HepG2 (cell line): ENCODE data around the gene ARHGAP9. TPM values are rescaled to one million over a fixed set of nuclear protein-coding genes. Genes with fewer than 3 reads are reported as not detected.

Experiments used
- CCDC6 ChIP-seq: sonication (generic); formaldehyde crosslinking; IDR thresholded peaks from 2 replicates; pipeline ENCODE4 v1.8.1; 2022; ENCODE audit warnings: mild to moderate bottlenecking, missing genetic modification reagents, moderate library complexity
- FLYWCH1 ChIP-seq: sonication (generic); formaldehyde crosslinking; IDR thresholded peaks from 2 replicates; pipeline ENCODE4 v1.8.1; 2023; ENCODE audit warnings: mild to moderate bottlenecking, missing genetic modification reagents
- NR1H2 ChIP-seq: sonication (generic); formaldehyde crosslinking; IDR thresholded peaks from 2 replicates; pipeline ENCODE4 v1.8.1; 2022; ENCODE audit warnings: low read depth, missing genetic modification reagents, borderline replicate concordance
- PAWR ChIP-seq: sonication (generic); formaldehyde crosslinking; IDR thresholded peaks from 2 replicates; pipeline ENCODE4 v1.4.0; 2020; ENCODE audit warnings: missing genetic modification reagents, mild to moderate bottlenecking, borderline replicate concordance
- RNF2 ChIP-seq: fragments of 450-650 bp; conservative IDR thresholded peaks from 2 replicates; pipeline ENCODE4 v1.6.1; 2016; ENCODE audit warnings: low read depth
- SOX13 ChIP-seq, 3 experiments: fragments of 450-650 bp in 1 of 3; sonication (generic) in 1 of 3; formaldehyde crosslinking in 1 of 3; IDR thresholded peaks in 2 of 3; conservative IDR thresholded peaks in 1 of 3; 2 replicates each; pipeline versions ENCODE4 v1.5.0 to v1.6.1; 2016 to 2020; ENCODE audit warnings: antibody characterized with exemption in 1 of 3, mild to moderate bottlenecking in 1 of 3, missing compliant biosample characterization in 1 of 3, missing genetic modification reagents in 1 of 3, moderate library complexity in 1 of 3
- SP2 ChIP-seq: sonication (generic); formaldehyde crosslinking; IDR thresholded peaks from 2 replicates; pipeline ENCODE4 v1.5.1; 2020; ENCODE audit warnings: mild to moderate bottlenecking, missing genetic modification reagents
- XBP1 ChIP-seq: sonication (generic); formaldehyde crosslinking; IDR thresholded peaks from 2 replicates; pipeline ENCODE4 v1.5.0; 2020; ENCODE audit warnings: missing genetic modification reagents
- ZNF20 ChIP-seq: sonication (generic); formaldehyde crosslinking; IDR thresholded peaks from 2 replicates; pipeline ENCODE4 v1.4.0; 2020; ENCODE audit warnings: mild to moderate bottlenecking, moderate library complexity, missing genetic modification reagents
- ZNF501 ChIP-seq: sonication (generic); formaldehyde crosslinking; IDR thresholded peaks from 2 replicates; pipeline ENCODE4 v1.5.1; 2020; ENCODE audit warnings: mild to moderate bottlenecking, moderate library complexity, missing genetic modification reagents
- polyA plus RNA-seq, 8 experiments: library from polyadenylated mRNA; depleted of rRNA in 3 of 8; stranded (reverse) in 7 of 8; unstranded in 1 of 8; fragments of >200 nt; fragmentation: Illumina TruSeq in 4 of 8; extraction: Trizol in 4 of 8; gene quantifications; 2 replicates each; pipeline versions ENCODE4 v1.2.1 to v1.2.3, GENCODE V29; 2011 to 2016; ENCODE audit warnings: low read depth in 4 of 8, missing spikeins in 1 of 8, mixed read lengths in 1 of 8; ENCODE audit not compliant: insufficient read depth in 1 of 8
- total RNA-seq, 5 experiments: library from RNA; depleted of rRNA; stranded (reverse); fragments of >200 nt; fragmentation: Illumina TruSeq; extraction: Trizol; gene quantifications; 2 replicates each; pipeline ENCODE4 v1.2.3, GENCODE V29; 2016; ENCODE audit warnings: low read depth in 1 of 5
- TF ChIP-seq, protein P1 (sequence below): sonication (generic); formaldehyde crosslinking; IDR thresholded peaks from 2 replicates; pipeline ENCODE4 v1.5.1; 2020; ENCODE audit warnings: missing genetic modification reagents, mild to moderate bottlenecking, borderline replicate concordance
- TF ChIP-seq, protein P2 (sequence below): sonication (generic); formaldehyde crosslinking; IDR thresholded peaks from 2 replicates; pipeline ENCODE4 v1.4.0; 2020; ENCODE audit warnings: missing genetic modification reagents, borderline replicate concordance
- TF ChIP-seq, protein P3 (sequence below): sonication (generic); formaldehyde crosslinking; IDR thresholded peaks from 2 replicates; pipeline ENCODE4 v1.9.0; 2021; ENCODE audit warnings: missing genetic modification reagents, mild to moderate bottlenecking, borderline replicate concordance
- TF ChIP-seq, protein P4 (sequence below), 2 experiments: sonication (generic) in 1 of 2; formaldehyde crosslinking in 1 of 2; IDR thresholded peaks; 2 replicates each; pipeline versions ENCODE4 v1.4.0 to v1.6.1; 2016 to 2020; ENCODE audit warnings: borderline replicate concordance in 1 of 2, low read depth in 1 of 2, mild to moderate bottlenecking in 1 of 2, missing genetic modification reagents in 1 of 2
- TF ChIP-seq, protein P5 (sequence below): sonication (generic); formaldehyde crosslinking; IDR thresholded peaks from 2 replicates; pipeline ENCODE4 v1.8.1; 2023; ENCODE audit warnings: mild to moderate bottlenecking, missing genetic modification reagents, borderline replicate concordance
- TF ChIP-seq, protein P6 (sequence below): sonication (generic); formaldehyde crosslinking; conservative IDR thresholded peaks from 2 replicates; pipeline ENCODE4 v1.4.0; 2020; ENCODE audit warnings: missing genetic modification reagents

The ARHGAP9 gene
- total and polyA plus RNA-seq, 2 of the 13 experiments (the other 11 are each of a cell fraction or from before 2014, with no cell fraction given), result 0.18 to 1.2 TPM

DNA sequence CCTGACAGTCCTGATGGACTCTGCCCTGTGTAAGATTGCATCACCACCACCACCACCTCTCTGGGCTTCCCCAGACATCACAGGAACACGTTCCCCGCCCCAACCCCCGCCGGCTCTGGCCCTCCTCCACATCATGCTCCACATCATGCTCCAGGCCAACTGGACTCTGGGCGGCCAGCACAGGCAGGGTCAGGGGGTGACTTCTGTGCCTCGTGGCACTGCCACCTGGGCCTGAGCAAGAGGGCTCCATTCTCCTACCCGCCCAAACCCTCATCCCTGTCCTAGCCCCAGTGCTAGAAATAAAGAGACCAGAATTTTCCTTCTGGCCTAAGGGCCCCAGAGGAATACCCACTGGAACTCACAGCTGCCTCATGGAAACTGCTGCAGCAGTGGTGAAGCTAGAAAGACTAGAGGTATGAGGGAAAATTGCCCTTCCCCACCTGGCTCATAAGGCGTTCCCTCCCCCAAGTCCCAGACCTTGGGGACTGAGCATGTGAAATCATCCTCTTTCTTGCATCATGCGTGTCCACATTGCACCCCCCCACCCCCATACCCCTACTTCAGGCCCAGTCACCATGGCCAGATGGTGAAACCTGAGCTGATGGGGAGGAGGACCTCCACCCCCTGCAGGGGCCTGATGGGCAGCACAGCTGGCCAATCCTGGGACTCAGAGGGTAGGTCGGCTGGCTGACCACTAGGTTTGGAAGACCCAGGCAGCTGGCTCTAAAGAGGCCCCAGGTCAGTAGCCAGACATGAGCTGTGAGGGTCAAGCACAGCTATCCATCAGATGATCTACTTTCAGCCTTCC is 24.9 kb downstream of the ARHGAP9 start, which contains the start of gene INHBE (continued):
- TF ChIP-seq, protein P1, sequence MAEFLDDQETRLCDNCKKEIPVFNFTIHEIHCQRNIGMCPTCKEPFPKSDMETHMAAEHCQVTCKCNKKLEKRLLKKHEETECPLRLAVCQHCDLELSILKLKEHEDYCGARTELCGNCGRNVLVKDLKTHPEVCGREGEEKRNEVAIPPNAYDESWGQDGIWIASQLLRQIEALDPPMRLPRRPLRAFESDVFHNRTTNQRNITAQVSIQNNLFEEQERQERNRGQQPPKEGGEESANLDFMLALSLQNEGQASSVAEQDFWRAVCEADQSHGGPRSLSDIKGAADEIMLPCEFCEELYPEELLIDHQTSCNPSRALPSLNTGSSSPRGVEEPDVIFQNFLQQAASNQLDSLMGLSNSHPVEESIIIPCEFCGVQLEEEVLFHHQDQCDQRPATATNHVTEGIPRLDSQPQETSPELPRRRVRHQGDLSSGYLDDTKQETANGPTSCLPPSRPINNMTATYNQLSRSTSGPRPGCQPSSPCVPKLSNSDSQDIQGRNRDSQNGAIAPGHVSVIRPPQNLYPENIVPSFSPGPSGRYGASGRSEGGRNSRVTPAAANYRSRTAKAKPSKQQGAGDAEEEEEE (CRISPR knock-in tag), result no peak
- no peak for TF ChIP-seq ZNF20 (CRISPR knock-in tag)
- TF ChIP-seq, protein P2, sequence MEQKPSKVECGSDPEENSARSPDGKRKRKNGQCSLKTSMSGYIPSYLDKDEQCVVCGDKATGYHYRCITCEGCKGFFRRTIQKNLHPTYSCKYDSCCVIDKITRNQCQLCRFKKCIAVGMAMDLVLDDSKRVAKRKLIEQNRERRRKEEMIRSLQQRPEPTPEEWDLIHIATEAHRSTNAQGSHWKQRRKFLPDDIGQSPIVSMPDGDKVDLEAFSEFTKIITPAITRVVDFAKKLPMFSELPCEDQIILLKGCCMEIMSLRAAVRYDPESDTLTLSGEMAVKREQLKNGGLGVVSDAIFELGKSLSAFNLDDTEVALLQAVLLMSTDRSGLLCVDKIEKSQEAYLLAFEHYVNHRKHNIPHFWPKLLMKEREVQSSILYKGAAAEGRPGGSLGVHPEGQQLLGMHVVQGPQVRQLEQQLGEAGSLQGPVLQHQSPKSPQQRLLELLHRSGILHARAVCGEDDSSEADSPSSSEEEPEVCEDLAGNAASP (CRISPR knock-in tag), result peak; percentile 79; the same call in 1 of the 2 replicates
- TF ChIP-seq PAWR, result no peak
- TF ChIP-seq RNF2, result 0 out of 2 replicates have a peak, but pooled peaks have one; percentile 24
- TF ChIP-seq SP2 (CRISPR knock-in tag), result peak; percentile 91
- TF ChIP-seq, protein P3, sequence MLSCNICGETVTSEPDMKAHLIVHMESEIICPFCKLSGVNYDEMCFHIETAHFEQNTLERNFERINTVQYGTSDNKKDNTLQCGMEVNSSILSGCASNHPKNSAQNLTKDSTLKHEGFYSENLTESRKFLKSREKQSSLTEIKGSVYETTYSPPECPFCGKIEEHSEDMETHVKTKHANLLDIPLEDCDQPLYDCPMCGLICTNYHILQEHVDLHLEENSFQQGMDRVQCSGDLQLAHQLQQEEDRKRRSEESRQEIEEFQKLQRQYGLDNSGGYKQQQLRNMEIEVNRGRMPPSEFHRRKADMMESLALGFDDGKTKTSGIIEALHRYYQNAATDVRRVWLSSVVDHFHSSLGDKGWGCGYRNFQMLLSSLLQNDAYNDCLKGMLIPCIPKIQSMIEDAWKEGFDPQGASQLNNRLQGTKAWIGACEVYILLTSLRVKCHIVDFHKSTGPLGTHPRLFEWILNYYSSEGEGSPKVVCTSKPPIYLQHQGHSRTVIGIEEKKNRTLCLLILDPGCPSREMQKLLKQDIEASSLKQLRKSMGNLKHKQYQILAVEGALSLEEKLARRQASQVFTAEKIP (CRISPR knock-in tag), result no peak
- TF ChIP-seq NR1H2 (CRISPR knock-in tag), result no peak
- no peak for TF ChIP-seq CCDC6 (CRISPR knock-in tag)
- TF ChIP-seq, protein P4, sequence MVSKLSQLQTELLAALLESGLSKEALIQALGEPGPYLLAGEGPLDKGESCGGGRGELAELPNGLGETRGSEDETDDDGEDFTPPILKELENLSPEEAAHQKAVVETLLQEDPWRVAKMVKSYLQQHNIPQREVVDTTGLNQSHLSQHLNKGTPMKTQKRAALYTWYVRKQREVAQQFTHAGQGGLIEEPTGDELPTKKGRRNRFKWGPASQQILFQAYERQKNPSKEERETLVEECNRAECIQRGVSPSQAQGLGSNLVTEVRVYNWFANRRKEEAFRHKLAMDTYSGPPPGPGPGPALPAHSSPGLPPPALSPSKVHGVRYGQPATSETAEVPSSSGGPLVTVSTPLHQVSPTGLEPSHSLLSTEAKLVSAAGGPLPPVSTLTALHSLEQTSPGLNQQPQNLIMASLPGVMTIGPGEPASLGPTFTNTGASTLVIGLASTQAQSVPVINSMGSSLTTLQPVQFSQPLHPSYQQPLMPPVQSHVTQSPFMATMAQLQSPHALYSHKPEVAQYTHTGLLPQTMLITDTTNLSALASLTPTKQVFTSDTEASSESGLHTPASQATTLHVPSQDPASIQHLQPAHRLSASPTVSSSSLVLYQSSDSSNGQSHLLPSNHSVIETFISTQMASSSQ (IDR thresholded peaks at IDR 0.05; ENCODE audit: low read depth), result peak; percentile 37; the same call in 1 of the 2 replicates
- TF ChIP-seq, protein P4 (CRISPR knock-in tag; IDR thresholded peaks at IDR 0.05; ENCODE audit: borderline replicate concordance), result peak; percentile 66
- TF ChIP-seq, protein P5, sequence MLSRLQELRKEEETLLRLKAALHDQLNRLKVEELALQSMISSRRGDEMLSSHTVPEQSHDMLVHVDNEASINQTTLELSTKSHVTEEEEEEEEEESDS (CRISPR knock-in tag), result no peak
- TF ChIP-seq, protein P6, sequence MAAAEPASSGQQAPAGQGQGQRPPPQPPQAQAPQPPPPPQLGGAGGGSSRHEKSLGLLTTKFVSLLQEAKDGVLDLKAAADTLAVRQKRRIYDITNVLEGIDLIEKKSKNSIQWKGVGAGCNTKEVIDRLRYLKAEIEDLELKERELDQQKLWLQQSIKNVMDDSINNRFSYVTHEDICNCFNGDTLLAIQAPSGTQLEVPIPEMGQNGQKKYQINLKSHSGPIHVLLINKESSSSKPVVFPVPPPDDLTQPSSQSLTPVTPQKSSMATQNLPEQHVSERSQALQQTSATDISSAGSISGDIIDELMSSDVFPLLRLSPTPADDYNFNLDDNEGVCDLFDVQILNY (CRISPR knock-in tag), result no peak
- TF ChIP-seq ZNF501 (CRISPR knock-in tag), result peak; percentile 43; the same call in 1 of the 2 replicates
- TF ChIP-seq SOX13 (IDR thresholded peaks at IDR 0.05), result no peak
- TF ChIP-seq SOX13 (CRISPR knock-in tag; conservative IDR thresholded peaks at IDR 0.05 in 1 of 2, IDR thresholded peaks at IDR 0.05 in 1 of 2), result peak in 1 of 2 experiments; percentile 77; a peak in 2 of 4 replicates
- TF ChIP-seq FLYWCH1 (CRISPR knock-in tag), result no peak
- TF ChIP-seq XBP1 (CRISPR knock-in tag), result no peak
